NT2/D1 (cell line): ENCODE results near the gene KDM8.
"Not testable (repeated sequence)": the region's sequence is repeated elsewhere in the genome, so short reads cannot be mapped to it uniquely, and the experiment has no call there.

ENCODE experiments used
- SUZ12 ChIP-seq: IDR thresholded peaks from 2 replicates; pipeline ENCODE4 v1.6.1; 2011; ENCODE audit not compliant: insufficient read length, insufficient read depth; ENCODE audit errors: extremely low read depth
- YY1 ChIP-seq: IDR thresholded peaks from 2 replicates; pipeline ENCODE4 v1.6.1; 2011; ENCODE audit not compliant: insufficient read length, insufficient read depth

- TF ChIP-seq YY1, SUZ12: not testable (repeated sequence)
These were observed 59.6 kb downstream of the KDM8 start for GRCh38 chr16:27262904-27263423.
